Measurements from ENCODE around the gene HACD3.
"Not testable (repeated sequence)": the region's sequence is repeated elsewhere in the genome, so short reads cannot be mapped to it uniquely, and the experiment has no call there.

Gene HACD3

GRCh38 chr15:65547841-65548240 is 17.6 kb downstream of the HACD3 start:
- in situ Hi-C loops (cut with MboI; ENCODE audit: low sequenced_read_pairs): no loop called here

- in situ Hi-C loops (cut with MboI; ENCODE audit: low sequenced_read_pairs): not testable (repeated sequence)
Measured at GRCh38 chr15:65549288-65549687, 19.0 kb downstream of the HACD3 start.

GRCh38 chr15:65550681-65551098 is 20.4 kb downstream of the HACD3 start:
- in situ Hi-C loops (cut with MboI; ENCODE audit: low sequenced_read_pairs): no loop called here

- in situ Hi-C loops (cut with MboI; ENCODE audit: low sequenced_read_pairs): no loop called here
Measured at GRCh38 chr15:65551183-65551582, 20.9 kb downstream of the HACD3 start.

- in situ Hi-C loops (cut with MboI; ENCODE audit: low sequenced_read_pairs): not testable (repeated sequence)
Measured at GRCh38 chr15:65552851-65553250, 22.6 kb downstream of the HACD3 start.

- in situ Hi-C loops (cut with MboI; ENCODE audit: low sequenced_read_pairs): no loop called here
Measured at GRCh38 chr15:65553691-65554090, 23.4 kb downstream of the HACD3 start.

- in situ Hi-C loops (cut with MboI; ENCODE audit: low sequenced_read_pairs): no loop called here
Measured at GRCh38 chr15:65556622-65557021, 26.4 kb downstream of the HACD3 start.

GRCh38 chr15:65558336-65558735 is 28.1 kb downstream of the HACD3 start:
- in situ Hi-C loops (cut with MboI; ENCODE audit: low sequenced_read_pairs): no loop called here

GRCh38 chr15:65558997-65559760 is 28.9 kb downstream of the HACD3 start:
- in situ Hi-C loops (cut with MboI; ENCODE audit: low sequenced_read_pairs): no loop called here

- in situ Hi-C loops (cut with MboI; ENCODE audit: low sequenced_read_pairs): no loop called here
Measured at GRCh38 chr15:65559941-65560340, 29.7 kb downstream of the HACD3 start.

GRCh38 chr15:65561934-65562333 is 31.7 kb downstream of the HACD3 start:
- in situ Hi-C loops (cut with MboI; ENCODE audit: low sequenced_read_pairs): no loop called here

- in situ Hi-C loops (cut with MboI; ENCODE audit: low sequenced_read_pairs): no loop called here
Measured at GRCh38 chr15:65569728-65570127, 39.5 kb downstream of the HACD3 start.

GRCh38 chr15:65571971-65572370 is 41.7 kb downstream of the HACD3 start:
- in situ Hi-C loops (cut with MboI; ENCODE audit: low sequenced_read_pairs): no loop called here

GRCh38 chr15:65576664-65577063 is 46.4 kb downstream of the HACD3 start:
- in situ Hi-C loops (cut with MboI; ENCODE audit: low sequenced_read_pairs): no loop called here

- in situ Hi-C loops (cut with MboI; ENCODE audit: low sequenced_read_pairs): no loop called here
Measured at GRCh38 chr15:65577129-65577996, 47.1 kb downstream of the HACD3 start.

- in situ Hi-C loops (cut with MboI; ENCODE audit: low sequenced_read_pairs): no loop called here
Measured at GRCh38 chr15:65578904-65579728, 48.9 kb downstream of the HACD3 start.

- in situ Hi-C loops (cut with MboI; ENCODE audit: low sequenced_read_pairs): no loop called here
Measured at GRCh38 chr15:65579762-65580161, 49.5 kb downstream of the HACD3 start.

GRCh38 chr15:65580287-65580686 is 50.0 kb downstream of the HACD3 start:
- in situ Hi-C loops (cut with MboI; ENCODE audit: low sequenced_read_pairs): no loop called here

GRCh38 chr15:65583701-65584100 is 53.4 kb downstream of the HACD3 start:
- in situ Hi-C loops (cut with MboI; ENCODE audit: low sequenced_read_pairs): no loop called here

GRCh38 chr15:65584241-65584640 is 54.0 kb downstream of the HACD3 start:
- in situ Hi-C loops (cut with MboI; ENCODE audit: low sequenced_read_pairs): no loop called here

GRCh38 chr15:65587094-65587493 is 56.8 kb downstream of the HACD3 start:
- in situ Hi-C loops (cut with MboI; ENCODE audit: low sequenced_read_pairs): no loop called here
